ENCODE results near the gene ODF2L. TPM values are rescaled to one million over a fixed set of nuclear protein-coding genes. Genes with fewer than 3 reads are reported as not detected.

ODF2L gene
- total RNA-seq, 1 donor from 2014 or later = 43.9 TPM

DNA sequence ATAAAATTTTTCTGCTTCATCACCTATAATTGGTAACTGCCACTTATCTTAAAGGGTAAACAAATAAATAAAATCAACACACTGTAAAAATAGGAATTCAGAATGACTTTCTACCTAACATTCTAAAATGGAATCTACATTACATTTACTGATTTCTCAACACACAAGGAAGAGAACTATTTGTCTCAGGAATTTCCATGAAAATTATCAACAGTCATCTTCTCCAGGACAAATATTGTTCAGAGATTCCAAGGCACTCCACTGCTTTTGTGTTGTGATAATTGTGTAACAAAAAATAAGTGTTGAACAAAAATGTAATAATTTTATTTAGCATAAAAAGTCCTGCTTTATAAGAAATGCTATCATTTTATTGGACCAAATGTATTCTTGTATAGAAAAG lies 7.3 kb downstream of the ODF2L start:
- DNase-seq (ENCODE audit: low read depth, low spot score) = no peak
- H3K4me1 Mint-ChIP-seq = peaks cover 19% of the 10 kb centered on the region
- H3K9me3 Mint-ChIP-seq = peaks cover 5% of the 10 kb centered on the region
- peaks cover 21% of the 10 kb centered on the region for H3K36me3 Mint-ChIP-seq (ENCODE audit: low read depth)
- H3K27me3 Mint-ChIP-seq (ENCODE audit: low read depth) = no peaks in the 10 kb centered on the region
- H3K4me3 Mint-ChIP-seq = no peak overlapping the region
- no peak overlapping the region for H3K27ac Mint-ChIP-seq (ENCODE audit: unreplicated experiment)
- TF ChIP-seq, protein P1, sequence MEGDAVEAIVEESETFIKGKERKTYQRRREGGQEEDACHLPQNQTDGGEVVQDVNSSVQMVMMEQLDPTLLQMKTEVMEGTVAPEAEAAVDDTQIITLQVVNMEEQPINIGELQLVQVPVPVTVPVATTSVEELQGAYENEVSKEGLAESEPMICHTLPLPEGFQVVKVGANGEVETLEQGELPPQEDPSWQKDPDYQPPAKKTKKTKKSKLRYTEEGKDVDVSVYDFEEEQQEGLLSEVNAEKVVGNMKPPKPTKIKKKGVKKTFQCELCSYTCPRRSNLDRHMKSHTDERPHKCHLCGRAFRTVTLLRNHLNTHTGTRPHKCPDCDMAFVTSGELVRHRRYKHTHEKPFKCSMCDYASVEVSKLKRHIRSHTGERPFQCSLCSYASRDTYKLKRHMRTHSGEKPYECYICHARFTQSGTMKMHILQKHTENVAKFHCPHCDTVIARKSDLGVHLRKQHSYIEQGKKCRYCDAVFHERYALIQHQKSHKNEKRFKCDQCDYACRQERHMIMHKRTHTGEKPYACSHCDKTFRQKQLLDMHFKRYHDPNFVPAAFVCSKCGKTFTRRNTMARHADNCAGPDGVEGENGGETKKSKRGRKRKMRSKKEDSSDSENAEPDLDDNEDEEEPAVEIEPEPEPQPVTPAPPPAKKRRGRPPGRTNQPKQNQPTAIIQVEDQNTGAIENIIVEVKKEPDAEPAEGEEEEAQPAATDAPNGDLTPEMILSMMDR (conservative IDR thresholded peaks at IDR 0.05) = no peak

DNA sequence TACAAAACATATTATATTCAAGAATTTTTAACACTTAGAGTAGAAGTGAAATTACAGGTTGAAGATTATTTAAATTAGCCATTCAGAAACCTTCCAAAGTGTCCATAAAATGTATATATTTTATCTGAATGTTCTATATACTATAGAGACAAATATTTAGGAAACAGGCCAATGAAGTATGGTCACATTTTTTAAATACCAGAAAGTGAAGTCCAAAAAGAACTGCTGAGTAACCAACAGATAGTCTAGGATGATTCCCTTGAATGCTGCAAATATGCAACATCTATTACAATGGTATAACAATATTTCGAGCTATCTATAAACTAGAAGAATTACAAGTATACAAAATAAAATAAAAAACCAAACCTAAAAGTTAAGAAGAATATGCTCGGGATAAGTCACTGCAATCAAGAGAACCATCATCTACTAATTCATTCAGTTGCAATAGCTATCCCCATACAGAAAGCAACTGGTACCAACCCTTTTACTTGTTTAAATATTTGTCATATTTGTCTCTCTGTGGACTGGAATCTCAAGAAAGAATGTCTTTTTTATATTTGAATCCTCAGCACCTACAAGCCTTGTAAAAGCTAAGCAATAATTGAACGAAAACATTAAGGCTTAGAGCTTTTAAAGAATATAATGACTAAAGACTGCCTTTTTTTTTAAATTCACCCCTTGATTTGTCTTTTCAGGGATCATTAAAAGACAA lies 8.1 kb downstream of the ODF2L start:
- Mint-ChIP-seq H3K9me3 (peaks cover 5% of the 10 kb centered on the region), H3K27ac (ENCODE audit: unreplicated experiment) (no peak overlapping the region), H3K4me3 (no peak overlapping the region), H3K27me3 (ENCODE audit: low read depth) (no peaks in the 10 kb centered on the region), H3K36me3 (ENCODE audit: low read depth) (peaks cover 21% of the 10 kb centered on the region), H3K4me1 (peaks cover 11% of the 10 kb centered on the region)
- TF ChIP-seq, protein P1 (conservative IDR thresholded peaks at IDR 0.05) = no peak
- DNase-seq (ENCODE audit: low read depth, low spot score) = no peak

DNA sequence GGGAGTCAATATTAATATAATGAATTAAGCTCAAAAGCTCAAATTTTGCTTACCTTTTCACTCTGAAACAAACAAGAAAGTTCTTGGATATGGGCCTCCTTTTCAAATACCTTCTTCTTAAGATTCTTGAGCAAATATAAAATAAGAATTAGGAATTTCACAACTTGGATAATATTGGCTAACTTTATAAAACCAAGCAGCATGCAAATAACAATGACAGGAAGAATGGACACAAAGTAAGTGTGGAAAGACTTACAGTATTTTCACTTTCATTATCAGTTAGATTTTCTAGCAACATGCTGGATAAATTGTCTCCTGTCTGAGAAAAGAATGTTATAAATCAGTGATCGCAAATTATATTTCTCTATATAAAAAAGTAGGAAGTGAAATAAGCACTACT lies 13.2 kb downstream of the ODF2L start:
- TF ChIP-seq, protein P1 (conservative IDR thresholded peaks at IDR 0.05) = no peak

DNA sequence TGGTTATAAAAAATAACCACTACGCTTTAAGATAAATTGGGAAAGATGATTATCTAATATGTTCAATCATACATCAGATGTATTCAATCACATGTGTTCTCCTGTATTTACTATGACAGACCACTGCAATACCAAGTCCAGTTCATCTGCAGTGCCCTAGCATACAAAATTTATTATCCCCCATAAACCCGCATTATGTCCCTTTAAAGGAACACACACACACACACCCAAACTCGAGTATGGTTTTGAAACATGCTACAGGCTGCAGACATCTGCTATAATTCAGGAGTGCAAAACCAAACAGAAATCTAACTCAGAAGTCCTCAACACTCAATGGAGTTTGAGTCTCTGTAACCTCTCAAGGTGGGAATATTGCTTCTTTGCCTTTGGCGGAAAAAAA lies 14.9 kb downstream of the ODF2L start:
- Mint-ChIP-seq H3K4me3 (no peak overlapping the region), H3K4me1 (peaks cover 4% of the 10 kb centered on the region), H3K27ac (ENCODE audit: unreplicated experiment) (no peak overlapping the region), H3K27me3 (ENCODE audit: low read depth) (no peaks in the 10 kb centered on the region), H3K9me3 (peaks cover 19% of the 10 kb centered on the region), H3K36me3 (ENCODE audit: low read depth) (peaks cover 27% of the 10 kb centered on the region)
- no peak for DNase-seq (ENCODE audit: low read depth, low spot score)
- TF ChIP-seq, protein P1 (conservative IDR thresholded peaks at IDR 0.05) = no peak

More for the DNA sequence above, 13.2 kb downstream of the ODF2L start:
- Mint-ChIP-seq H3K27ac (ENCODE audit: unreplicated experiment) (no peak overlapping the region), H3K4me3 (no peak overlapping the region), H3K9me3 (peaks cover 5% of the 10 kb centered on the region), H3K4me1 (peaks cover 4% of the 10 kb centered on the region), H3K27me3 (ENCODE audit: low read depth) (no peaks in the 10 kb centered on the region), H3K36me3 (ENCODE audit: low read depth) (peaks cover 11% of the 10 kb centered on the region)
- no peak for DNase-seq (ENCODE audit: low read depth, low spot score)

DNA sequence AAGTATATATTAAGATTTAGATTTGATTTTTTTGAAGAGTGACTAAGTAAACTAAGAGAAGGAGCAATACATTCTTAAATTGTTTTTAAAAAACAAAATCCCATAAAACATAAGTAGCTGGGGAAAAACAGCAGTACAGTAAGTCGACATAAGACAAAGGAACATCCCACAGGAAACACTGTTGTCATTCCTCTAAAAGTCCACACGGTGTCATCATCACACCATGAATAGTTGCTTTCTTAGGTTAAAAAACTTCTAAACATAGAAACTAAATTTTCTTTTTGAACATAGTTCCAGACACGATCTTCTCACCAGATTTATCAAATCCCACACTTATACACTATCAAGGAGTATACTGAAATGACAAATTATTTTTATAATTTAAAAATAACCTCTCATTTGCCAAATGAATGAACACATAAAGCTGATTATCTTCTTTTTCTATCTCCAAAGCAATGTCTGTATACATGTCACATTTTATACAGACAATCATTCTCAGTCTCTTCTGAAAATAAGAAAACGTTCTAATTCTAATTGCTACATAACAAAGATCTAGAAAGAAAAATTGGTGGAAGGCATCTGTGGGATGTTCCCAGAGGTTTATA lies 15.8 kb downstream of the ODF2L start:
- TF ChIP-seq, protein P1 (conservative IDR thresholded peaks at IDR 0.05) = peak; percentile 92
- Mint-ChIP-seq H3K9me3 (peaks cover 19% of the 10 kb centered on the region), H3K4me3 (no peak overlapping the region), H3K4me1 (peaks cover 4% of the 10 kb centered on the region), H3K36me3 (ENCODE audit: low read depth) (peaks cover 29% of the 10 kb centered on the region), H3K27me3 (ENCODE audit: low read depth) (no peaks in the 10 kb centered on the region), H3K27ac (ENCODE audit: unreplicated experiment) (no peak overlapping the region)
- DNase-seq (ENCODE audit: low read depth, low spot score) = no peak

Data from neural crest cell (in vitro differentiated cells).